NT2/D1 (cell line): ENCODE data around the gene ACO1.

Experiments used
- DNase-seq: peaks from one replicate; pipeline ENCODE4 v3.0.0-alpha.2; 2011; ENCODE audit warnings: low read depth, low spot score
- H3K27me3 ChIP-seq: 2 replicates; pipeline ENCODE4 v1.6.0; 2011; ENCODE audit warnings: mild to moderate bottlenecking; ENCODE audit not compliant: insufficient read length, insufficient read depth
- H3K36me3 ChIP-seq: 2 replicates; pipeline ENCODE4 v1.6.1; 2011; ENCODE audit warnings: mild to moderate bottlenecking, low read length, mixed read lengths; ENCODE audit not compliant: insufficient read depth, insufficient read length
- H3K4me1 ChIP-seq: 2 replicates; pipeline ENCODE4 v1.5.1; 2011; ENCODE audit not compliant: insufficient read depth, insufficient read length
- H3K4me3 ChIP-seq: 2 replicates; pipeline ENCODE4 v1.5.1; 2011; ENCODE audit warnings: low read depth; ENCODE audit not compliant: insufficient read length
- H3K9ac ChIP-seq: 2 replicates; pipeline ENCODE4 v1.6.0; 2011; ENCODE audit warnings: low read depth; ENCODE audit not compliant: insufficient read length
- H3K9me3 ChIP-seq: 2 replicates; pipeline ENCODE4 v1.5.1; 2011; ENCODE audit warnings: mild to moderate bottlenecking, low read length; ENCODE audit not compliant: insufficient read depth
- SUZ12 ChIP-seq: IDR thresholded peaks from 2 replicates; pipeline ENCODE4 v1.6.1; 2011; ENCODE audit not compliant: insufficient read length, insufficient read depth; ENCODE audit errors: extremely low read depth
- YY1 ChIP-seq: IDR thresholded peaks from 2 replicates; pipeline ENCODE4 v1.6.1; 2011; ENCODE audit not compliant: insufficient read length, insufficient read depth
- ZNF274 ChIP-seq: IDR thresholded peaks from 2 replicates; pipeline ENCODE4 v1.6.1; 2011; ENCODE audit warnings: mild to moderate bottlenecking, low read depth, low read length

Gene ACO1

GRCh38 chr9:32395510-32396216 is 11.2 kb downstream of the ACO1 start:
- TF ChIP-seq YY1 (no peak), SUZ12 (no peak), ZNF274 (no peak)
- no peak for DNase-seq

GRCh38 chr9:32398207-32398606 is 13.8 kb downstream of the ACO1 start:
- DNase-seq = no peak
- TF ChIP-seq ZNF274 = no peak
- no peak for TF ChIP-seq SUZ12
- TF ChIP-seq YY1 = no peak
- Histone ChIP-seq H3K4me3 (no peak overlapping the region), H3K4me1 (no peaks in the 10 kb centered on the region), H3K9ac (no peak overlapping the region), H3K9me3 (peaks cover 4% of the 10 kb centered on the region; the same call in 1 of the 2 replicates), H3K36me3 (no peaks in the 10 kb centered on the region), H3K27me3 (no peaks in the 10 kb centered on the region)

More at GRCh38 chr9:32395510-32396216, 11.2 kb downstream of the ACO1 start:
- Histone ChIP-seq H3K36me3 (no peaks in the 10 kb centered on the region), H3K4me1 (no peaks in the 10 kb centered on the region), H3K9ac (no peak overlapping the region), H3K4me3 (no peak overlapping the region), H3K9me3 (peaks cover 10% of the 10 kb centered on the region; the same call in 1 of the 2 replicates), H3K27me3 (no peaks in the 10 kb centered on the region)

GRCh38 chr9:32399110-32399815 is 14.8 kb downstream of the ACO1 start:
- no peaks in the 10 kb centered on the region for H3K4me1 ChIP-seq
- H3K9ac ChIP-seq = no peak overlapping the region
- H3K9me3 ChIP-seq = no peaks in the 10 kb centered on the region
- TF ChIP-seq SUZ12 = no peak
- TF ChIP-seq YY1 = no peak
- TF ChIP-seq ZNF274 = no peak
- no peak overlapping the region for H3K4me3 ChIP-seq
- no peaks in the 10 kb centered on the region for H3K27me3 ChIP-seq
- H3K36me3 ChIP-seq = no peaks in the 10 kb centered on the region
- no peak for DNase-seq

- H3K9me3 ChIP-seq = peaks cover 13% of the 10 kb centered on the region
- H3K36me3 ChIP-seq = peaks cover 6% of the 10 kb centered on the region
- H3K4me1 ChIP-seq = no peaks in the 10 kb centered on the region
- DNase-seq = no peak
- no peaks in the 10 kb centered on the region for H3K27me3 ChIP-seq
- no peak overlapping the region for H3K9ac ChIP-seq
- no peak for TF ChIP-seq ZNF274
- TF ChIP-seq YY1 = no peak
- no peak for TF ChIP-seq SUZ12
- H3K4me3 ChIP-seq = no peak overlapping the region
Observed at GRCh38 chr9:32401488-32401887, 17.0 kb downstream of the ACO1 start.

- Histone ChIP-seq H3K4me3 (no peak overlapping the region), H3K9me3 (peaks cover 13% of the 10 kb centered on the region), H3K4me1 (no peaks in the 10 kb centered on the region), H3K36me3 (peaks cover 23% of the 10 kb centered on the region), H3K9ac (no peak overlapping the region), H3K27me3 (no peaks in the 10 kb centered on the region)
- TF ChIP-seq ZNF274 (no peak), YY1 (no peak), SUZ12 (no peak)
- no peak for DNase-seq
Observed at GRCh38 chr9:32403567-32404260, 19.3 kb downstream of the ACO1 start.

GRCh38 chr9:32404402-32404801 is 20.0 kb downstream of the ACO1 start:
- H3K27me3 ChIP-seq = no peaks in the 10 kb centered on the region
- DNase-seq = no peak
- peaks cover 30% of the 10 kb centered on the region for H3K36me3 ChIP-seq
- H3K9me3 ChIP-seq = peaks cover 13% of the 10 kb centered on the region
- no peaks in the 10 kb centered on the region for H3K4me1 ChIP-seq
- TF ChIP-seq YY1 (no peak), SUZ12 (no peak), ZNF274 (no peak)
- no peak overlapping the region for H3K4me3 ChIP-seq
- no peak overlapping the region for H3K9ac ChIP-seq

- Histone ChIP-seq H3K9ac (no peak overlapping the region), H3K4me1 (no peaks in the 10 kb centered on the region), H3K4me3 (no peak overlapping the region), H3K9me3 (peaks cover 13% of the 10 kb centered on the region), H3K27me3 (no peaks in the 10 kb centered on the region), H3K36me3 (peaks cover 31% of the 10 kb centered on the region)
- DNase-seq = no peak
- TF ChIP-seq ZNF274 (no peak), SUZ12 (no peak), YY1 (no peak)
Observed at GRCh38 chr9:32404856-32405255, 20.4 kb downstream of the ACO1 start.
